Measurements from ENCODE around the gene FSD1L.

DNA sequence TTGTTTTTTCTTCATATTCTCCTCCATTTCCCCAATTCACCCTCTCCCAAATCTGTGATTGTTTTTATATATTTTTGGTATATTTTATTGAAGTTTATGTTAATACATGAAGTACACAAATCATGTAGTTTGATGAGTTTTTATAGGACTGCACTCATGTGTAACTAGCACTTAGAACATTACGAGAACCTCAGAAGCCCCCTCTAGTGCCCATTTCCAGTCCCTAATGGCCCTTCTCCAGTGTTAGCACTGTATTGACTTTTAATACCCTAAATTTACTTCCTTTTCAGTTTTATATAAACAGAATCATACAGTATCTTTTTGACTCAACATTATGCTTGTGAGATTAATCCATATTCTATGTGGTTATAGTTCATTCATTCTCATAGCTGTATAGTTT lies 91.6 kb downstream of the FSD1L start:
- TF ChIP-seq TAF1 (IDR thresholded peaks at IDR 0.05; ENCODE audit: borderline replicate concordance, insufficient read depth, low read length) (no peak), POLR2AphosphoS5 (IDR thresholded peaks at IDR 0.05; ENCODE audit: low read depth, low read length) (no peak), SIN3A (IDR thresholded peaks at IDR 0.05; ENCODE audit: borderline replicate concordance, insufficient read depth, low read length) (no peak)

Measured in PFSK-1 (cell line).